Measurements from ENCODE around the gene MASP1. TPM values are rescaled to one million over a fixed set of nuclear protein-coding genes. Genes with fewer than 3 reads are reported as not detected.
A peak's percentile ranks its signal among the peaks of the same experiment; 100 is the strongest.
"Not testable (repeated sequence)": the region's sequence is repeated elsewhere in the genome, so short reads cannot be mapped to it uniquely, and the experiment has no call there.

The MASP1 gene
- total RNA-seq, 1 donor from 2014 or later, result 93.7 TPM

- ATAC-seq (no peak), DNase-seq (ENCODE audit: low spot score) (no peak)
Measured at GRCh38 chr3:187267306-187267705, 24.2 kb downstream of the MASP1 start.

GRCh38 chr3:187266691-187267090 lies 24.8 kb downstream of the MASP1 start:
- ATAC-seq (no peak), DNase-seq (ENCODE audit: low spot score) (no peak)

GRCh38 chr3:187265461-187265955 lies 26.0 kb downstream of the MASP1 start:
- DNase-seq (ENCODE audit: low spot score) (no peak), ATAC-seq (peak; percentile 47)

GRCh38 chr3:187264911-187265310 lies 26.6 kb downstream of the MASP1 start:
- ATAC-seq (peak; percentile 3), DNase-seq (ENCODE audit: low spot score) (no peak)

- no peak for DNase-seq (ENCODE audit: low spot score)
- peak; percentile 84 for ATAC-seq
Measured at GRCh38 chr3:187264021-187264420, 27.5 kb downstream of the MASP1 start.

- ATAC-seq (peak; percentile 11), DNase-seq (ENCODE audit: low spot score) (no peak)
Measured at GRCh38 chr3:187263270-187263669, 28.3 kb downstream of the MASP1 start.

- DNase-seq (ENCODE audit: low spot score) (no peak), ATAC-seq (no peak)
Measured at GRCh38 chr3:187262360-187262759, 29.2 kb downstream of the MASP1 start.

GRCh38 chr3:187261541-187261969 lies 30.0 kb downstream of the MASP1 start:
- ATAC-seq (no peak), DNase-seq (ENCODE audit: low spot score) (no peak)

GRCh38 chr3:187259171-187259570 lies 32.4 kb downstream of the MASP1 start:
- no peak for DNase-seq (ENCODE audit: low spot score)
- ATAC-seq, result no peak

GRCh38 chr3:187257992-187258692 lies 33.4 kb downstream of the MASP1 start:
- DNase-seq (ENCODE audit: low spot score) (no peak), ATAC-seq (no peak)

GRCh38 chr3:187257471-187257870 lies 34.1 kb downstream of the MASP1 start:
- ATAC-seq (no peak), DNase-seq (ENCODE audit: low spot score) (no peak)

GRCh38 chr3:187256051-187256616 lies 35.4 kb downstream of the MASP1 start:
- no peak for ATAC-seq
- no peak for DNase-seq (ENCODE audit: low spot score)

- ATAC-seq (peak; percentile 59), DNase-seq (ENCODE audit: low spot score) (no peak)
Measured at GRCh38 chr3:187255314-187255713, 36.2 kb downstream of the MASP1 start.

GRCh38 chr3:187252311-187252710 lies 39.2 kb downstream of the MASP1 start:
- no peak for ATAC-seq

GRCh38 chr3:187251599-187251998 lies 39.9 kb downstream of the MASP1 start:
- DNase-seq (ENCODE audit: low spot score) (no peak), ATAC-seq (no peak)

More at GRCh38 chr3:187252311-187252710, 39.2 kb downstream of the MASP1 start:
- DNase-seq (ENCODE audit: low spot score), result no peak

GRCh38 chr3:187247398-187247797 lies 44.1 kb downstream of the MASP1 start:
- no peak for DNase-seq (ENCODE audit: low spot score)
- peak; percentile 50 for ATAC-seq

- DNase-seq (ENCODE audit: low spot score) (no peak), ATAC-seq (no peak)
Measured at GRCh38 chr3:187243933-187244524, 47.5 kb downstream of the MASP1 start.

- no peak for ATAC-seq
Measured at GRCh38 chr3:187242900-187243299, 48.6 kb downstream of the MASP1 start.

GRCh38 chr3:187242435-187242834 lies 49.1 kb downstream of the MASP1 start:
- ATAC-seq, result peak; percentile 7
- DNase-seq (ENCODE audit: low spot score), result no peak

More at GRCh38 chr3:187242900-187243299, 48.6 kb downstream of the MASP1 start:
- DNase-seq (ENCODE audit: low spot score), result no peak

GRCh38 chr3:187238835-187239234 lies 52.7 kb downstream of the MASP1 start:
- not testable (repeated sequence) for ATAC-seq; DNase-seq (ENCODE audit: low spot score)

GRCh38 chr3:187238239-187238638 lies 53.3 kb downstream of the MASP1 start:
- ATAC-seq, result no peak

GRCh38 chr3:187237741-187238140 lies 53.8 kb downstream of the MASP1 start:
- no peak for DNase-seq (ENCODE audit: low spot score)
- no peak for ATAC-seq

More at GRCh38 chr3:187238239-187238638, 53.3 kb downstream of the MASP1 start:
- no peak for DNase-seq (ENCODE audit: low spot score)

All from left lobe of liver (tissue), 2 donors.